Gastrocnemius medialis (tissue), 4 donors: ENCODE results near the gene IGFBPL1. TPM values are rescaled to one million over a fixed set of nuclear protein-coding genes. Genes with fewer than 3 reads are reported as not detected.

Experiments
- ATAC-seq, 2 donors: fragments of 150-250 bp; one replicate each; pipeline ENCODE4 v1.9.1; 2016
- DNase-seq, 2 donors: peaks; one replicate each; pipeline ENCODE4 v3.0.0-alpha.2; 2019
- H3K27ac ChIP-seq, 4 donors: fragments of 200-600 bp; sonication (generic); 1 replicate in 1 of 4; 2 replicates in 3 of 4; pipeline ENCODE4 v1.5.1; 2016 to 2018; ENCODE audit warnings: mild to moderate bottlenecking in 2 of 4, moderate library complexity in 1 of 4
- H3K27me3 ChIP-seq, 3 donors: fragments of 200-600 bp; sonication (generic) in 2 of 3; 1 replicate in 1 of 3; 2 replicates in 2 of 3; pipeline versions ENCODE4 v1.5.1 to v1.6.0; 2016 to 2019; ENCODE audit warnings: mild to moderate bottlenecking in 1 of 3, moderate library complexity in 1 of 3
- H3K36me3 ChIP-seq, 2 donors: fragments of 200-600 bp; sonication (generic) in 1 of 2; one replicate each; pipeline ENCODE4 v1.5.1; 2017 to 2018
- H3K4me1 ChIP-seq, 2 donors: fragments of 200-600 bp; sonication (generic) in 1 of 2; one replicate each; pipeline ENCODE4 v1.5.1; 2016 to 2017; ENCODE audit warnings: mild to moderate bottlenecking in 2 of 2
- H3K4me3 ChIP-seq, 4 donors: fragments of 200-600 bp; sonication (generic) in 3 of 4; 1 replicate in 1 of 4; 2 replicates in 3 of 4; pipeline ENCODE4 v1.5.1; 2016 to 2019; ENCODE audit warnings: mild to moderate bottlenecking in 2 of 4
- H3K9me3 ChIP-seq, 3 donors: fragments of 200-600 bp; sonication (generic) in 2 of 3; 1 replicate in 1 of 3; 2 replicates in 2 of 3; pipeline ENCODE4 v1.5.1; 2016 to 2019
- CTCF ChIP-seq, 5 experiments: fragments of 450-650 bp in 3 of 5; fragments of 200-600 bp in 2 of 5; sonication (generic) in 2 of 5; IDR thresholded peaks in 4 of 5; conservative IDR thresholded peaks in 1 of 5; 1 replicate in 4 of 5; 2 replicates in 1 of 5; pipeline ENCODE4 v1.5.1; 2016 to 2019; ENCODE audit warnings: antibody characterized with exemption in 5 of 5, mild to moderate bottlenecking in 3 of 5, moderate library complexity in 3 of 5
- POLR2A ChIP-seq, 2 donors: fragments of 450-650 bp; IDR thresholded peaks; one replicate each; pipeline ENCODE4 v1.6.1; 2017; ENCODE audit warnings: antibody characterized with exemption in 2 of 2, mild to moderate bottlenecking in 2 of 2, moderate library complexity in 2 of 2
- in situ Hi-C, 4 donors: fragments of 200-750 bp; cut with MboI; loops; one replicate each; pipeline versions ENCODE4 v1.15.0 to v1.8.0; 2017; ENCODE audit warnings: low sequenced_read_pairs in 4 of 4
- intact Hi-C: fragments of 100-400 bp; cut with DNase I; formaldehyde crosslinking; loops from one replicate; pipeline ENCODE4 v1.15.1; 2023; ENCODE audit warnings: low total_unique reads
- total RNA-seq, 4 donors: library from RNA; depleted of rRNA; stranded (reverse); fragments of >200 nt; gene quantifications; one replicate each; pipeline versions ENCODE4 v1.1.0 to v1.2.3, GENCODE V29; 2016

IGFBPL1 gene
- total RNA-seq, 4 donors from 2014 or later: not detected

GRCh38 chr9:38394416-38394815, 29.8 kb downstream of the IGFBPL1 start:
- no peaks in the 10 kb centered on the region for H3K27me3 ChIP-seq
- H3K4me3 ChIP-seq: no peak overlapping the region
- H3K27ac ChIP-seq: no peak overlapping the region
- H3K9me3 ChIP-seq: no peaks in the 10 kb centered on the region
- no peak for DNase-seq
- in situ Hi-C loops (loop anchor here in 1 of 4 donors (25.0 kb wide), 1 partner anchor 807 kb away; the partner anchor contains the start of genes FBXO10 and TOMM5), intact Hi-C loops (loop anchor here (5.0 to 10.0 kb wide), 2 partner anchors 280 to 297 kb away; no protein-coding TSS in a partner anchor)
- peaks cover 5 to 13% of the 10 kb centered on the region in 2 donors for H3K4me1 ChIP-seq
- peaks cover 0 to 17% of the 10 kb centered on the region in 2 donors for H3K36me3 ChIP-seq
- no peak for ATAC-seq
- TF ChIP-seq CTCF (IDR thresholded peaks at IDR 0.05 in 4 of 5, conservative IDR thresholded peaks at IDR 0.05 in 1 of 5) (no peak), POLR2A (IDR thresholded peaks at IDR 0.05) (no peak)

- peak overlapping the region; percentile 65 to 82 (median 76) for H3K4me3 ChIP-seq
- H3K36me3 ChIP-seq: peaks cover 0 to 17% of the 10 kb centered on the region in 2 donors
- H3K9me3 ChIP-seq: no peaks in the 10 kb centered on the region
- in situ Hi-C loops (loop anchor here in 1 of 4 donors (25.0 kb wide), 1 partner anchor 806 kb away; the partner anchor contains the start of genes FBXO10 and TOMM5), intact Hi-C loops (loop anchor here (2.0 to 10.0 kb wide), 4 partner anchors 14 to 488 kb away; partner anchors contain the start of gene SLC25A51)
- no peaks in the 10 kb centered on the region for H3K27me3 ChIP-seq
- TF ChIP-seq CTCF (IDR thresholded peaks at IDR 0.05 in 4 of 5, conservative IDR thresholded peaks at IDR 0.05 in 1 of 5) (peak in 1 of 5 experiments; percentile 0), POLR2A (IDR thresholded peaks at IDR 0.05) (no peak)
- H3K27ac ChIP-seq: peak overlapping the region; percentile 69 to 88 (median 82)
- H3K4me1 ChIP-seq: peaks cover 17 to 25% of the 10 kb centered on the region in 2 donors
- no peak for ATAC-seq
- no peak for DNase-seq
Measured at GRCh38 chr9:38393128-38393796, 31.0 kb downstream of the IGFBPL1 start.

GRCh38 chr9:38392235-38393127, 31.8 kb downstream of the IGFBPL1 start, which contains the start of gene ALDH1B1:
TSS of gene ALDH1B1 (plus strand) at chr9:38392702. CDS start at chr9:38395749, 3,047 bp downstream.
- H3K36me3 ChIP-seq: peaks cover 0 to 17% of the 10 kb centered on the region in 2 donors
- peaks cover 20 to 25% of the 10 kb centered on the region in 2 donors for H3K4me1 ChIP-seq
- TF ChIP-seq POLR2A (IDR thresholded peaks at IDR 0.05) (peak; percentile 40 to 79), CTCF (IDR thresholded peaks at IDR 0.05 in 4 of 5, conservative IDR thresholded peaks at IDR 0.05 in 1 of 5) (peak in 2 of 5 experiments; percentile 10 to 26)
- H3K27ac ChIP-seq: peak within 1 kb of the TSS; percentile 69 to 88 (median 82)
- in situ Hi-C loops: loop anchor here in 1 of 4 donors (25.0 kb wide), 1 partner anchor 805 kb away; the partner anchor contains the start of genes FBXO10 and TOMM5
- ATAC-seq (peak; percentile 84 to 88), DNase-seq (peak; percentile 78 to 79)
- H3K27me3 ChIP-seq: no peaks in the 10 kb centered on the region
- peak within 1 kb of the TSS; percentile 65 to 82 (median 76) for H3K4me3 ChIP-seq
- H3K9me3 ChIP-seq: no peaks in the 10 kb centered on the region
- intact Hi-C loops: loop anchor here (2.0 to 10.0 kb wide), 4 partner anchors 14 to 488 kb away; partner anchors contain the start of gene SLC25A51
